Measurements from ENCODE around the gene OCLN. TPM values are rescaled to one million over a fixed set of nuclear protein-coding genes. Genes with fewer than 3 reads are reported as not detected.
A peak's percentile ranks its signal among the peaks of the same experiment; 100 is the strongest.
"Not testable (repeated sequence)": the region's sequence is repeated elsewhere in the genome, so short reads cannot be mapped to it uniquely, and the experiment has no call there.

Gene OCLN
- 10 to 100 TPM; 29.5 to 46.1 (median 43.5) TPM for polyA plus RNA-seq (ENCODE audit: insufficient read length in 3 of 3)
- long read RNA-seq, donor 1, partial matches to known transcripts = 0 of 3 reads
- long read RNA-seq, donor 1, other reads (novel, unspliced or antisense) = 0 of 3 reads
- long read RNA-seq, donor 2, partial matches to known transcripts = 0 of 2 reads
- long read RNA-seq, donor 2, other reads (novel, unspliced or antisense) = 0 of 2 reads
- long read RNA-seq, donor 3, full-length matches to known transcripts = 3 of 3 reads
- long read RNA-seq, donor 3, partial matches to known transcripts = 0 of 3 reads
- long read RNA-seq, donor 3, other reads (novel, unspliced or antisense) = 0 of 3 reads
- long read RNA-seq, donor 4, full-length matches to known transcripts = 4 of 4 reads
- long read RNA-seq, donor 4, partial matches to known transcripts = 0 of 4 reads
- long read RNA-seq, donor 4, other reads (novel, unspliced or antisense) = 0 of 4 reads
- long read RNA-seq, donor 5, full-length matches to known transcripts = 2 of 2 reads
- long read RNA-seq, donor 5, partial matches to known transcripts = 0 of 2 reads
- long read RNA-seq, donor 5, other reads (novel, unspliced or antisense) = 0 of 2 reads
- long read RNA-seq, donor 6, partial matches to known transcripts = 0 of 2 reads
- long read RNA-seq, donor 6, other reads (novel, unspliced or antisense) = 0 of 2 reads
- long read RNA-seq, donor 7, full-length matches to known transcripts = 11 of 11 reads
- long read RNA-seq, donor 7, partial matches to known transcripts = 0 of 11 reads
- long read RNA-seq, donor 7, other reads (novel, unspliced or antisense) = 0 of 11 reads
- long read RNA-seq, donor 8 = 0 reads
- long read RNA-seq, donor 9, transcript OCLN-202 (9 exons, 1,748 nt) = major isoform, 10 of 10 reads
- long read RNA-seq, donor 9, partial matches to known transcripts = 0 of 10 reads
- long read RNA-seq, donor 9, other reads (novel, unspliced or antisense) = 0 of 10 reads
- long read RNA-seq, donor 10, transcript OCLN-202 (9 exons, 1,748 nt) = major isoform, 5 of 5 reads
- long read RNA-seq, donor 10, partial matches to known transcripts = 0 of 5 reads
- long read RNA-seq, donor 10, other reads (novel, unspliced or antisense) = 0 of 5 reads
- long read RNA-seq, donor 11, full-length matches to known transcripts = 4 of 4 reads
- long read RNA-seq, donor 11, partial matches to known transcripts = 0 of 4 reads
- long read RNA-seq, donor 11, other reads (novel, unspliced or antisense) = 0 of 4 reads
- long read RNA-seq, donor 12, transcript OCLN-202 (9 exons, 1,748 nt) = major isoform, 6 of 28 reads
- long read RNA-seq, donor 12, partial matches to known transcripts = 22 of 28 reads
- long read RNA-seq, donor 12, other reads (novel, unspliced or antisense) = 0 of 28 reads
- long read RNA-seq, donor 13, full-length matches to known transcripts = 4 of 4 reads
- long read RNA-seq, donor 13, partial matches to known transcripts = 0 of 4 reads
- long read RNA-seq, donor 13, other reads (novel, unspliced or antisense) = 0 of 4 reads
- long read RNA-seq, donor 14, full-length matches to known transcripts = 7 of 7 reads
- long read RNA-seq, donor 14, partial matches to known transcripts = 0 of 7 reads
- long read RNA-seq, donor 14, other reads (novel, unspliced or antisense) = 0 of 7 reads
- long read RNA-seq, donor 15, full-length matches to known transcripts = 15 of 15 reads
- long read RNA-seq, donor 15, partial matches to known transcripts = 0 of 15 reads
- long read RNA-seq, donor 15, other reads (novel, unspliced or antisense) = 0 of 15 reads
- long read RNA-seq, donor 16, full-length matches to known transcripts = 7 of 7 reads
- long read RNA-seq, donor 16, partial matches to known transcripts = 0 of 7 reads
- long read RNA-seq, donor 16, other reads (novel, unspliced or antisense) = 0 of 7 reads

GRCh38 chr5:69492391-69492922 is at the start of gene OCLN:
Gene OCLN (plus strand): TSS chr5:69492790. CDS start chr5:69504245, 11,455 bp downstream.
- DNase-seq = peak; percentile 77

- peak; percentile 8 for DNase-seq
These were observed 48.3 kb upstream of the OCLN start for GRCh38 chr5:69444127-69444754.

GRCh38 chr5:69449511-69449910 is 43.1 kb upstream of the OCLN start:
- DNase-seq = no peak

GRCh38 chr5:69450116-69450515 is 42.5 kb upstream of the OCLN start:
- DNase-seq = no peak

- not testable (repeated sequence) for DNase-seq
These were observed 42.1 kb upstream of the OCLN start for GRCh38 chr5:69450527-69450926.

GRCh38 chr5:69451941-69452647 is 40.5 kb upstream of the OCLN start:
- DNase-seq = no peak

- DNase-seq = not testable (repeated sequence)
These were observed 39.1 kb upstream of the OCLN start for GRCh38 chr5:69453487-69453886.

GRCh38 chr5:69454460-69455249 is 37.9 kb upstream of the OCLN start:
- DNase-seq = no peak

- not testable (repeated sequence) for DNase-seq
These were observed 37.1 kb upstream of the OCLN start for GRCh38 chr5:69455428-69455988.

- DNase-seq = no peak
These were observed 30.4 kb upstream of the OCLN start for GRCh38 chr5:69462170-69462569.

GRCh38 chr5:69466375-69466774 is 26.2 kb upstream of the OCLN start:
- DNase-seq = not testable (repeated sequence)

- DNase-seq = no peak
These were observed 25.0 kb upstream of the OCLN start for GRCh38 chr5:69467442-69468225.

GRCh38 chr5:69468631-69469030 is 24.0 kb upstream of the OCLN start:
- DNase-seq = no peak

- DNase-seq = not testable (repeated sequence)
These were observed 21.1 kb upstream of the OCLN start for GRCh38 chr5:69471516-69471915.

GRCh38 chr5:69472535-69473143 is 20.0 kb upstream of the OCLN start:
- not testable (repeated sequence) for DNase-seq

- no peak for DNase-seq
These were observed 15.4 kb upstream of the OCLN start for GRCh38 chr5:69477170-69477569.
